ENCODE measurements around the gene COL27A1.

GRCh38 chr9:114198249-114199040 is 43.1 kb downstream of the COL27A1 start:
- TF ChIP-seq, protein P1, sequence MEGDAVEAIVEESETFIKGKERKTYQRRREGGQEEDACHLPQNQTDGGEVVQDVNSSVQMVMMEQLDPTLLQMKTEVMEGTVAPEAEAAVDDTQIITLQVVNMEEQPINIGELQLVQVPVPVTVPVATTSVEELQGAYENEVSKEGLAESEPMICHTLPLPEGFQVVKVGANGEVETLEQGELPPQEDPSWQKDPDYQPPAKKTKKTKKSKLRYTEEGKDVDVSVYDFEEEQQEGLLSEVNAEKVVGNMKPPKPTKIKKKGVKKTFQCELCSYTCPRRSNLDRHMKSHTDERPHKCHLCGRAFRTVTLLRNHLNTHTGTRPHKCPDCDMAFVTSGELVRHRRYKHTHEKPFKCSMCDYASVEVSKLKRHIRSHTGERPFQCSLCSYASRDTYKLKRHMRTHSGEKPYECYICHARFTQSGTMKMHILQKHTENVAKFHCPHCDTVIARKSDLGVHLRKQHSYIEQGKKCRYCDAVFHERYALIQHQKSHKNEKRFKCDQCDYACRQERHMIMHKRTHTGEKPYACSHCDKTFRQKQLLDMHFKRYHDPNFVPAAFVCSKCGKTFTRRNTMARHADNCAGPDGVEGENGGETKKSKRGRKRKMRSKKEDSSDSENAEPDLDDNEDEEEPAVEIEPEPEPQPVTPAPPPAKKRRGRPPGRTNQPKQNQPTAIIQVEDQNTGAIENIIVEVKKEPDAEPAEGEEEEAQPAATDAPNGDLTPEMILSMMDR (conservative IDR thresholded peaks at IDR 0.05; ENCODE audit: low read length): no peak
- no peak for TF ChIP-seq EZH2phosphoT487 (IDR thresholded peaks at IDR 0.05; ENCODE audit: borderline replicate concordance, low read depth, low read length)
